ENCODE measurements around the gene MZT2B.
"Not testable (repeated sequence)": the region's sequence is repeated elsewhere in the genome, so short reads cannot be mapped to it uniquely, and the experiment has no call there.

GRCh38 chr2:130142396-130143265 lies 39.4 kb upstream of the MZT2B start:
- not testable (repeated sequence) for TF ChIP-seq FIP1L1 (IDR thresholded peaks at IDR 0.05; ENCODE audit: borderline replicate concordance, insufficient read depth, low read depth, low read length); TP53 (CRISPR knock-in tag; conservative IDR thresholded peaks at IDR 0.05); KAT7 (CRISPR knock-in tag; IDR thresholded peaks at IDR 0.05; ENCODE audit: borderline replicate concordance); POLR2G (IDR thresholded peaks at IDR 0.05; ENCODE audit: low read depth, low read length)

All from HepG2 (cell line).